Embryonic facial prominence (tissue), 1 donor: ENCODE measurements around the gene MMP10.

Source experiments
- DNase-seq: peaks from one replicate; pipeline ENCODE4 v3.0.0-alpha.2; 2016; ENCODE audit errors: extremely low spot score

Gene MMP10

GRCh38 chr11:102729849-102730815, 50.3 kb downstream of the MMP10 start:
- no peak for DNase-seq

GRCh38 chr11:102727890-102728289, 52.5 kb downstream of the MMP10 start:
- DNase-seq: no peak

- DNase-seq: no peak
Measured at GRCh38 chr11:102724904-102725500, 55.4 kb downstream of the MMP10 start, which contains the start of gene MMP8. TSS of gene MMP8 (minus strand) at chr11:102724954. CDS start at chr11:102724855, 99 bp downstream.

- DNase-seq: no peak
Measured at GRCh38 chr11:102722821-102723220, 57.6 kb downstream of the MMP10 start.
